ENCODE results near the gene FAM222A. TPM values are rescaled to one million over a fixed set of nuclear protein-coding genes. Genes with fewer than 3 reads are reported as not detected.

FAM222A gene
- polyA plus RNA-seq, 1 donor from 2014 or later, result 8.5 TPM

DNA sequence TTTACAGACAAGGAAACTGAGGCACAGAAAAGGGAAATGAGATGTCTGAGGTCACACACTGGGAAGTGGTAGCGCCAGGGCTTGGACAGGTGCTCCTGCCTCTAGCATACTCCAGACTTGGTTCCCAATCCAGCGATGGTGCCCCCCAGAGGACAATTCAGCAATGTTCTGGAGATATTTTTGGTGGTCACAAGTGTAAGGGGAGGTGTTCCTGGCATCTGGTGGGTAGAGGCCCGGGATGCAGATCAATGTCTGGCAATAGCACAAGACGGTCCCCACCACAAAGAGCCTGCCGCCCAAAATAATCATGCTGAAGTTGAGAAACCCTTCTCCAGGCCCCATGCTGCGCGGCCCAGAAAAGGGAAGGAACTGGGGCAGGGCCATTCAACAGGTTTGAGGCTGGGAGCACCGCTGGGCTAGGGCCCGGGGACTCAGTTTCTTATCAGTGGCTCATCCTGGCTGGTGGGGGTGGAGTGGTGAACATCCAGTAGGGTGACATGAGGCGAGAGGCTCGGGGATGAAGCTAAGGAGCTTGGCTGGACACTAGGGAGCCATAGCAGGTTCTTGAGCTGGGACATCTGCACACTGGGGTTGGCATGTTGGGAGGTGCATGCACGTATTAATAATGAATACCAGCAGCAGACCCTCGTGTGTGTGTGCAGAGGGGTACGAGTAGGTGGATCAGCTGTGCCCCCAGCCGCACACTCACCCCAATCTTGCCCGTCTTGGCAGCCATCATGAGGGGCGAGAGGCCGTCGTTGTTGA, 84.5 kb downstream of the FAM222A start:
- H2AFZ ChIP-seq (ENCODE audit: low read depth, low read length), result no peak overlapping the region
- no peak overlapping the region for H3K27ac ChIP-seq (ENCODE audit: low read length)
- no peaks in the 10 kb centered on the region for H3K27me3 ChIP-seq (ENCODE audit: insufficient read depth, low read depth, low read length)
- H3K36me3 ChIP-seq (ENCODE audit: insufficient read depth, low read length), result no peaks in the 10 kb centered on the region
- no peaks in the 10 kb centered on the region for H3K9me3 ChIP-seq (ENCODE audit: low read length)
- H3K9me2 ChIP-seq (ENCODE audit: insufficient read depth, low read length), result no peaks in the 10 kb centered on the region
- no peak overlapping the region for H3K4me3 ChIP-seq (ENCODE audit: low read length)
- TF ChIP-seq POLR2AphosphoS5 (IDR thresholded peaks at IDR 0.05) (no peak), REST (IDR thresholded peaks at IDR 0.05; ENCODE audit: borderline replicate concordance) (no peak), RAD21 (conservative IDR thresholded peaks at IDR 0.05) (no peak), MXI1 (conservative IDR thresholded peaks at IDR 0.05; ENCODE audit: poor library complexity, severe bottlenecking) (no peak), EZH2 (IDR thresholded peaks at IDR 0.05; ENCODE audit: borderline replicate concordance, insufficient read depth, low read length, poor library complexity, severe bottlenecking) (no peak), EP300 (conservative IDR thresholded peaks at IDR 0.05; ENCODE audit: poor library complexity, severe bottlenecking) (no peak), TAF1 (IDR thresholded peaks at IDR 0.05; ENCODE audit: low read depth) (no peak), SMC3 (conservative IDR thresholded peaks at IDR 0.05; ENCODE audit: poor library complexity) (no peak)
- TF ChIP-seq, protein P1, sequence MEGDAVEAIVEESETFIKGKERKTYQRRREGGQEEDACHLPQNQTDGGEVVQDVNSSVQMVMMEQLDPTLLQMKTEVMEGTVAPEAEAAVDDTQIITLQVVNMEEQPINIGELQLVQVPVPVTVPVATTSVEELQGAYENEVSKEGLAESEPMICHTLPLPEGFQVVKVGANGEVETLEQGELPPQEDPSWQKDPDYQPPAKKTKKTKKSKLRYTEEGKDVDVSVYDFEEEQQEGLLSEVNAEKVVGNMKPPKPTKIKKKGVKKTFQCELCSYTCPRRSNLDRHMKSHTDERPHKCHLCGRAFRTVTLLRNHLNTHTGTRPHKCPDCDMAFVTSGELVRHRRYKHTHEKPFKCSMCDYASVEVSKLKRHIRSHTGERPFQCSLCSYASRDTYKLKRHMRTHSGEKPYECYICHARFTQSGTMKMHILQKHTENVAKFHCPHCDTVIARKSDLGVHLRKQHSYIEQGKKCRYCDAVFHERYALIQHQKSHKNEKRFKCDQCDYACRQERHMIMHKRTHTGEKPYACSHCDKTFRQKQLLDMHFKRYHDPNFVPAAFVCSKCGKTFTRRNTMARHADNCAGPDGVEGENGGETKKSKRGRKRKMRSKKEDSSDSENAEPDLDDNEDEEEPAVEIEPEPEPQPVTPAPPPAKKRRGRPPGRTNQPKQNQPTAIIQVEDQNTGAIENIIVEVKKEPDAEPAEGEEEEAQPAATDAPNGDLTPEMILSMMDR (IDR thresholded peaks at IDR 0.05; ENCODE audit: poor library complexity, severe bottlenecking), result no peak
- no peaks in the 10 kb centered on the region for H3F3A ChIP-seq (ENCODE audit: insufficient read depth, low read length, poor library complexity, severe bottlenecking)
- H3K79me2 ChIP-seq (replicated peaks; ENCODE audit: insufficient read depth, low read length), result no peaks in the 10 kb centered on the region
- H3K4me2 ChIP-seq (ENCODE audit: low read length), result no peak overlapping the region
- H4K20me1 ChIP-seq (ENCODE audit: insufficient read depth), result no peaks in the 10 kb centered on the region
- no peak overlapping the region for H3K9ac ChIP-seq (ENCODE audit: low read length)

- Histone ChIP-seq H3K36me3 (ENCODE audit: insufficient read depth, low read length) (no peaks in the 10 kb centered on the region), H3K4me3 (ENCODE audit: low read length) (no peak overlapping the region), H3K9me2 (ENCODE audit: insufficient read depth, low read length) (no peaks in the 10 kb centered on the region), H3K27me3 (ENCODE audit: insufficient read depth, low read depth, low read length) (no peaks in the 10 kb centered on the region), H3F3A (ENCODE audit: insufficient read depth, low read length, poor library complexity, severe bottlenecking) (no peaks in the 10 kb centered on the region), H3K9me3 (ENCODE audit: low read length) (no peaks in the 10 kb centered on the region), H3K27ac (ENCODE audit: low read length) (no peak overlapping the region), H4K20me1 (ENCODE audit: insufficient read depth) (no peaks in the 10 kb centered on the region), H3K9ac (ENCODE audit: low read length) (no peak overlapping the region), H3K4me2 (ENCODE audit: low read length) (no peak overlapping the region), H3K79me2 (replicated peaks; ENCODE audit: insufficient read depth, low read length) (no peaks in the 10 kb centered on the region), H2AFZ (ENCODE audit: low read depth, low read length) (no peak overlapping the region)
- no peak for TF ChIP-seq EZH2 (IDR thresholded peaks at IDR 0.05; ENCODE audit: borderline replicate concordance, insufficient read depth, low read length, poor library complexity, severe bottlenecking)
- TF ChIP-seq RAD21 (conservative IDR thresholded peaks at IDR 0.05), result no peak
- TF ChIP-seq REST (IDR thresholded peaks at IDR 0.05; ENCODE audit: borderline replicate concordance), result no peak
- TF ChIP-seq EP300 (conservative IDR thresholded peaks at IDR 0.05; ENCODE audit: poor library complexity, severe bottlenecking), result no peak
- no peak for TF ChIP-seq MXI1 (conservative IDR thresholded peaks at IDR 0.05; ENCODE audit: poor library complexity, severe bottlenecking)
- no peak for TF ChIP-seq SMC3 (conservative IDR thresholded peaks at IDR 0.05; ENCODE audit: poor library complexity)
These were observed 85.1 kb downstream of the FAM222A start for GRCh38 chr12:109798691-109799090.

Data from neural cell (in vitro differentiated cells).